ENCODE measurements around the gene ELL3. TPM values are rescaled to one million over a fixed set of nuclear protein-coding genes. Genes with fewer than 3 reads are reported as not detected.
"Not testable (repeated sequence)": the region's sequence is repeated elsewhere in the genome, so short reads cannot be mapped to it uniquely, and the experiment has no call there.

The ELL3 gene
- total and polyA plus RNA-seq, 5 experiments from 2014 or later, result 0.73 to 4.4 (median 2.1) TPM

- peak overlapping the region in 8 of 10 donors; percentile 1 to 88 (median 50) for H3K27ac Mint-ChIP-seq
These were observed 24.9 kb downstream of the ELL3 start for GRCh38 chr15:43751885-43752284.

DNA sequence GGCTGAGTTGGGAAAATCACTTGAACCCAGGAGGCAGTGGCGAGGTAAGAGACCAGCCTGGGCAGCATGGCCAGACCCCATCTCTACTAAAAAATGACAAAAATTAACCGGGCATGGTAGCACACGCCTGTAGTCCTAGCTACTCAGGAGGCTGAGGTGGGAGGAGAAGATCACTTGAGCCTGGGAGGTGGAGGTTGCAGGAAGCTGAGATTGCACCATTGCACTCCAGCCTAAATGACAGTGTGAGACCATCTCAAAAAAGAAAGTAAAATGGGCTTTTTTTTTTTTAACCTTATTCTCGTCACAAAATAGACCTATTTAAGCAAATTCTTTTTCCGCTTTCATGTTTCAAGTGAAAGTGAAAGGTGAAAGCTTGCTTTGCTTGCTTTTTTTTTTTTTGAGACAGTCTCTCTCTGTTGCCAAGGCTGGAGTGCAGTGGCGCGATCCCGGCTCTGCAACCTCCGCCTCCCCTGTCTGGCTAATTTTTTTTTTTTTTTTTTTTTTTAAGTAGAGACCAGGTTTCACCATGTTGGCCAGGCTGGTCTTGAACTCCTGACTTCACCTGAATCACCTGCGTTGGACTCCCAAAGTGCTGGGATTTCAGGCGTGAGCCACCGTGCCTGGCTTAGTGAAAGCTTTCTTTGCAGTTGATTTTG, 26.9 kb downstream of the ELL3 start:
- H3K27me3 Mint-ChIP-seq, result no peaks in the 10 kb centered on the region
- peak; percentile 37 to 60 for ATAC-seq
- peaks cover 24 to 78% (median 61%) of the 10 kb centered on the region in 4 donors for H3K4me1 Mint-ChIP-seq
- peak overlapping the region; percentile 59 to 85 (median 80) for H3K4me3 Mint-ChIP-seq
- peak overlapping the region; percentile 74 to 96 (median 90) for H3K27ac Mint-ChIP-seq
- peak; percentile 8 to 82 (median 47) for DNase-seq
- H3K9me3 Mint-ChIP-seq, result no peaks in the 10 kb centered on the region
- POLR2A ChIA-PET, result interaction anchor here (0.7 to 2.2 kb wide), 9 partner anchors 16 to 678 kb away, joined by 3 to 9 read pairs (median 4); partner anchors contain the start of genes CTDSPL2, ELL3, HYPK and SERINC4
- H3K36me3 Mint-ChIP-seq, result peaks cover 0 to 31% (median 4%) of the 10 kb centered on the region in 3 donors

More at GRCh38 chr15:43751885-43752284, 24.9 kb downstream of the ELL3 start:
- Mint-ChIP-seq H3K4me3 (peak overlapping the region in 8 of 10 donors; percentile 0 to 84 (median 20)), H3K9me3 (no peaks in the 10 kb centered on the region), H3K4me1 (peaks cover 21 to 75% (median 58%) of the 10 kb centered on the region in 4 donors), H3K36me3 (peaks cover 0 to 50% (median 4%) of the 10 kb centered on the region in 3 donors), H3K27me3 (no peaks in the 10 kb centered on the region)
- DNase-seq (no peak), ATAC-seq (no peak)
- POLR2A ChIA-PET, result no interaction called here

DNA sequence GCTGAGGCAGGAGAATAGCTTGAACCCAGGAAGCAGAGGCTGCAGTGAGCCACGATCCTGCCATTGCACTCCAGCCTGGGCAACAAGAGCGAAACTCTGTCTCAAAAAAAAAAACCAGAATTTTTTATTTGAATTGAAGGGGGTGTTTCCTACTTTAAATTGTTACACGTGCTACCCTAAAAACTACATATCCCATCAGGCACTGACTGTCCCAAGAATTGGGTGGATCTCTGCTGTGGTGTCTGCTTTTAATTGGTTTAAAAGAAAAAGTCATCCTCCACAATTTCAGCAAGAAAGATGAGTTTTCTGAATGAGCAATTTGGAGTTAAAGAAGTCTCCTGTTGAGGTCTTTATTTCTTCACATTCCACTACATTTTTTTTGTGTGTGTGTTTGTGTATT, 28.4 kb downstream of the ELL3 start:
- Mint-ChIP-seq H3K27me3 (no peaks in the 10 kb centered on the region), H3K4me1 (peaks cover 25 to 76% (median 59%) of the 10 kb centered on the region in 4 donors), H3K9me3 (no peaks in the 10 kb centered on the region), H3K4me3 (peak overlapping the region; percentile 92 to 98 (median 94)), H3K36me3 (peaks cover 0 to 20% (median 2%) of the 10 kb centered on the region in 3 donors), H3K27ac (peak overlapping the region; percentile 60 to 98 (median 92))
- POLR2A ChIA-PET, result interaction anchor here (1.2 kb wide), 1 partner anchor 42 kb away, joined by 5 read pairs; no protein-coding TSS in a partner anchor
- DNase-seq, result peak in 5 of 10 donors; percentile 22 to 65 (median 41)
- ATAC-seq, result peak in 1 of 2 donors; percentile 30

GRCh38 chr15:43746903-43747309, 29.9 kb downstream of the ELL3 start:
- Mint-ChIP-seq H3K4me3 (peak overlapping the region; percentile 92 to 98 (median 94)), H3K27ac (peak overlapping the region; percentile 88 to 99 (median 97)), H3K4me1 (peaks cover 17 to 61% (median 44%) of the 10 kb centered on the region in 4 donors)
- peak in 3 of 10 donors; percentile 5 to 26 (median 6) for DNase-seq
- not testable (repeated sequence) for H3K9me3 Mint-ChIP-seq, H3K27me3 Mint-ChIP-seq, H3K36me3 Mint-ChIP-seq
- ATAC-seq, result peak; percentile 30 to 37
- POLR2A ChIA-PET, result interaction anchor here (0.8 to 1.2 kb wide), 3 partner anchors 23 to 78 kb away, joined by 3 read pairs; partner anchors contain the start of genes HYPK, MFAP1 and SERINC4

- not testable (repeated sequence) for H3K9me3 Mint-ChIP-seq, H3K36me3 Mint-ChIP-seq, H3K27me3 Mint-ChIP-seq
- peak within 1 kb of the TSS; percentile 88 to 99 (median 97) for H3K27ac Mint-ChIP-seq
- peaks cover 15 to 56% (median 38%) of the 10 kb centered on the region in 4 donors for H3K4me1 Mint-ChIP-seq
- POLR2A ChIA-PET, result interaction anchor here (0.8 to 1.2 kb wide), 6 partner anchors 24 to 236 kb away, joined by 3 to 5 read pairs (median 3); partner anchors contain the start of genes HYPK, MFAP1 and SERINC4
- ATAC-seq (peak; percentile 72 to 79), DNase-seq (peak; percentile 74 to 92 (median 83))
- peak within 1 kb of the TSS; percentile 92 to 98 (median 94) for H3K4me3 Mint-ChIP-seq
These were observed 30.4 kb downstream of the ELL3 start, which contains the start of gene PDIA3 for GRCh38 chr15:43746245-43746902. Gene PDIA3, plus strand, starts transcription at chr15:43746438. Its CDS starts 102 bp downstream, at chr15:43746540.

- POLR2A ChIA-PET, result no interaction called here
- ATAC-seq (no peak), DNase-seq (no peak)
- no peaks in the 10 kb centered on the region for H3K4me1 Mint-ChIP-seq
- H3K27ac Mint-ChIP-seq, result no peak overlapping the region
- H3K4me3 Mint-ChIP-seq, result no peak overlapping the region
- no peaks in the 10 kb centered on the region for H3K36me3 Mint-ChIP-seq
- peaks cover 0 to 1% (median 0%) of the 10 kb centered on the region in 5 donors for H3K27me3 Mint-ChIP-seq
- no peaks in the 10 kb centered on the region for H3K9me3 Mint-ChIP-seq
These were observed 41.4 kb downstream of the ELL3 start for GRCh38 chr15:43735416-43735815.

GRCh38 chr15:43728053-43728725, 48.6 kb downstream of the ELL3 start:
- H3K4me3 Mint-ChIP-seq, H3K9me3 Mint-ChIP-seq, H3K4me1 Mint-ChIP-seq, DNase-seq, ATAC-seq, H3K36me3 Mint-ChIP-seq, H3K27me3 Mint-ChIP-seq, POLR2A ChIA-PET: not testable (repeated sequence)
- peak overlapping the region in 1 of 10 donors; percentile 34 for H3K27ac Mint-ChIP-seq

DNA sequence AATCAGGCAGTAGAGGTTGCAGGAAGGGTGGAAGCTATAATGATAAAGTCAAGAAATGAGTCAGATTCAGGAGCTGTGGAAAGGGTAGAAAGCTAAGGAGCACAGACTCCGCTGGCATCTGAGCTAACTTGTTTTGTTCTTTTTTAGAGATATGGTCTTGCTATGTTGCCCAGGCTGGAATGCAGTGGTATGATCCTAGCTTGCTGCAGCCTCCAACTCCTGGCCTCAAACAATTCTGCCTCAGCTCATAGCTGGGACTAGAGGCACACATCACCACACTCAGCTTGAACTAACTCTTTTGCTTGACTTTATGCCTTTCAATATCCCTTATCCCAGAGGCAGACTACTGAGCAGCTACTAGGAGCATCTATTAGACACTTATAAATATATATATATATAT, 50.5 kb downstream of the ELL3 start:
- DNase-seq, ATAC-seq, H3K27ac Mint-ChIP-seq, H3K36me3 Mint-ChIP-seq, H3K4me1 Mint-ChIP-seq, POLR2A ChIA-PET, H3K9me3 Mint-ChIP-seq, H3K4me3 Mint-ChIP-seq, H3K27me3 Mint-ChIP-seq: not testable (repeated sequence)

DNA sequence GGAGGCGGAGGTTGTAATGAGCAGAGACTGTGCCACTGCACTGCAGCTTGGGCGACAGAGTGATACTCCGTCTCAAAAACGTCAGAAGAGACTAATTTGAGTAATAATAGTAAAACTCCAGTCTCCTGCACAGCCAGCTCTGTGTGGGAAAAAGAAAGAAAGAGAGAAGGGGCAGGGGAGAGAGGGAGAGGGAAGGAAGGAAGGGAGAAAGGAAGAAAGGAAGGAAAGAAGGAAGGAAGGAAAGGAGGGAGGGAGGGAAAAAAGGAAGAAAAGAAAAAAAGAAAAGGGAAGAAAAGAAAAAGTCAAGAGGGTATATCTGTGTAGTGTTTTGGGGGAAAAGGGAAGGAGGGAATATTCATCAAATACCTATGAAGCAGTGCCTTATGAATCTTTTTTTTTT, 53.6 kb downstream of the ELL3 start:
- no peak overlapping the region for H3K4me3 Mint-ChIP-seq
- ATAC-seq, result no peak
- POLR2A ChIA-PET, result no interaction called here
- no peaks in the 10 kb centered on the region for H3K4me1 Mint-ChIP-seq
- H3K9me3 Mint-ChIP-seq, result no peaks in the 10 kb centered on the region
- no peak for DNase-seq
- peaks cover 0 to 12% (median 2%) of the 10 kb centered on the region in 5 donors for H3K27me3 Mint-ChIP-seq
- H3K27ac Mint-ChIP-seq, result peak overlapping the region in 2 of 10 donors; percentile 13 to 45
- no peaks in the 10 kb centered on the region for H3K36me3 Mint-ChIP-seq

Small RNA genes within 50 kb of the gene (microRNA-seq; reads per million reads assigned to microRNA genes)
- gene MIR1282 (ENCODE audit: borderline microRNAs expressed), result not detected

Other genes with a start within 250 kb of the ELL3 start
- gene PPIP5K1, start 186.8 kb downstream of the ELL3 start, total RNA-seq, result 10 to 100 TPM; 46.9 to 49.8 TPM
- gene PPIP5K1, start 186.8 kb downstream of the ELL3 start, polyA plus RNA-seq, result 1 to 10 TPM; 3.3 to 7.0 (median 6.5) TPM
- not detected for gene CKMT1B, start 182.9 kb downstream of the ELL3 start, total RNA-seq
- gene CKMT1B, start 182.9 kb downstream of the ELL3 start, polyA plus RNA-seq, result not detected
- gene STRC, start 158.2 kb downstream of the ELL3 start, total RNA-seq, result 1 to 10 TPM; 4.2 to 5.4 TPM
- under 1 TPM in 1 of 3 donors, not detected in 2; 0.08 TPM for gene STRC, start 158.2 kb downstream of the ELL3 start, polyA plus RNA-seq
- gene CATSPER2, start 128.1 kb downstream of the ELL3 start, total RNA-seq, result 1 to 10 TPM; 5.8 TPM
- 1 to 10 TPM in 2 of 3 donors, under 1 TPM in 1; 0.24 to 1.5 (median 1.3) TPM for gene CATSPER2, start 128.1 kb downstream of the ELL3 start, polyA plus RNA-seq
- gene CKMT1A, start 83.1 kb downstream of the ELL3 start, total RNA-seq, result not detected
- not detected for gene CKMT1A, start 83.1 kb downstream of the ELL3 start, polyA plus RNA-seq
- gene PDIA3, start 30.5 kb downstream of the ELL3 start, total RNA-seq, result 100 to 1,000 TPM; 147 to 150 TPM
- gene PDIA3, start 30.5 kb downstream of the ELL3 start, polyA plus RNA-seq, result 100 to 1,000 TPM; 246 to 310 (median 268) TPM
- gene SERF2, start 15.4 kb upstream of the ELL3 start, total RNA-seq, result 100 to 1,000 TPM; 549 to 584 TPM
- gene SERF2, start 15.4 kb upstream of the ELL3 start, polyA plus RNA-seq, result 1,000 to 10,000 TPM; 1,905 to 2,412 (median 2,207) TPM
- under 1 TPM; 0.23 to 0.27 TPM for gene SERINC4, start 23.3 kb upstream of the ELL3 start, total RNA-seq
- 1 to 10 TPM; 2.1 to 4.2 (median 3.5) TPM for gene SERINC4, start 23.3 kb upstream of the ELL3 start, polyA plus RNA-seq
- gene HYPK, start 23.6 kb upstream of the ELL3 start, total RNA-seq, result 10 to 100 TPM; 27.7 to 28.9 TPM
- 10 to 100 TPM in 2 of 3 donors, 1 to 10 TPM in 1; 7.7 to 14.1 (median 13.0) TPM for gene HYPK, start 23.6 kb upstream of the ELL3 start, polyA plus RNA-seq
- 10 to 100 TPM; 15.8 to 18.7 TPM for gene MFAP1, start 47.7 kb upstream of the ELL3 start, total RNA-seq
- 10 to 100 TPM in 2 of 3 donors, 1 to 10 TPM in 1; 5.2 to 18.0 (median 10.4) TPM for gene MFAP1, start 47.7 kb upstream of the ELL3 start, polyA plus RNA-seq
- gene WDR76, start 50.0 kb upstream of the ELL3 start, total RNA-seq, result 10 to 100 TPM in 1 of 2 experiments, 1 to 10 TPM in 1; 8.6 to 12.3 TPM
- gene WDR76, start 50.0 kb upstream of the ELL3 start, polyA plus RNA-seq, result 1 to 10 TPM; 5.3 to 7.3 (median 5.6) TPM